PFSK-1 (cell line): Measurements from ENCODE around the gene ANO9. TPM values are rescaled to one million over a fixed set of nuclear protein-coding genes. Genes with fewer than 3 reads are reported as not detected.

Experiments
- FOXP2 ChIP-seq: optimal IDR thresholded peaks from 2 replicates; pipeline ENCODE3; 2011; ENCODE audit warnings: borderline replicate concordance, control low read depth, inconsistent platforms; ENCODE audit not compliant: insufficient read depth; ENCODE audit errors: extremely low read length, extremely low read depth
- POLR2AphosphoS5 ChIP-seq: IDR thresholded peaks from 2 replicates; pipeline ENCODE4 v1.6.1; 2012; ENCODE audit warnings: low read depth, mild to moderate bottlenecking, control low read depth, low read length, moderate library complexity
- SIN3A ChIP-seq: IDR thresholded peaks from 2 replicates; pipeline ENCODE4 v1.6.1; 2012; ENCODE audit warnings: mild to moderate bottlenecking, low read length, moderate library complexity, borderline replicate concordance; ENCODE audit not compliant: insufficient read depth
- TAF1 ChIP-seq: IDR thresholded peaks from 2 replicates; pipeline ENCODE4 v1.6.1; 2012; ENCODE audit warnings: low read length, control low read depth, borderline replicate concordance; ENCODE audit not compliant: insufficient read depth
- polyA plus RNA-seq: library from polyadenylated mRNA; unstranded; fragments of >200 nt; gene quantifications from one replicate; pipeline ENCODE4 v1.2.1, GENCODE V29; 2012; ENCODE audit warnings: low read depth, missing spikeins; ENCODE audit not compliant: insufficient read length
- TF ChIP-seq, protein P1 (sequence below), 2 experiments: IDR thresholded peaks; 2 replicates each; pipeline versions ENCODE4 v1.6.1 to v1.8.0; 2011 to 2012; ENCODE audit warnings: low read depth in 2 of 2, low read length in 2 of 2, control low read depth in 1 of 2, inconsistent platforms in 1 of 2, mild to moderate bottlenecking in 1 of 2, moderate library complexity in 1 of 2; ENCODE audit not compliant: insufficient read depth in 1 of 2

The ANO9 gene, protein sequence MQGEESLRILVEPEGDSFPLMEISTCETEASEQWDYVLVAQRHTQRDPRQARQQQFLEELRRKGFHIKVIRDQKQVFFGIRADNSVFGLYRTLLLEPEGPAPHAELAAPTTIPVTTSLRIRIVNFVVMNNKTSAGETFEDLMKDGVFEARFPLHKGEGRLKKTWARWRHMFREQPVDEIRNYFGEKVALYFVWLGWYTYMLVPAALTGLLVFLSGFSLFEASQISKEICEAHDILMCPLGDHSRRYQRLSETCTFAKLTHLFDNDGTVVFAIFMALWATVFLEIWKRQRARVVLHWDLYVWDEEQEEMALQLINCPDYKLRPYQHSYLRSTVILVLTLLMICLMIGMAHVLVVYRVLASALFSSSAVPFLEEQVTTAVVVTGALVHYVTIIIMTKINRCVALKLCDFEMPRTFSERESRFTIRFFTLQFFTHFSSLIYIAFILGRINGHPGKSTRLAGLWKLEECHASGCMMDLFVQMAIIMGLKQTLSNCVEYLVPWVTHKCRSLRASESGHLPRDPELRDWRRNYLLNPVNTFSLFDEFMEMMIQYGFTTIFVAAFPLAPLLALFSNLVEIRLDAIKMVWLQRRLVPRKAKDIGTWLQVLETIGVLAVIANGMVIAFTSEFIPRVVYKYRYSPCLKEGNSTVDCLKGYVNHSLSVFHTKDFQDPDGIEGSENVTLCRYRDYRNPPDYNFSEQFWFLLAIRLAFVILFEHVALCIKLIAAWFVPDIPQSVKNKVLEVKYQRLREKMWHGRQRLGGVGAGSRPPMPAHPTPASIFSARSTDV
- polyA plus RNA-seq = 0.39 TPM

DNA sequence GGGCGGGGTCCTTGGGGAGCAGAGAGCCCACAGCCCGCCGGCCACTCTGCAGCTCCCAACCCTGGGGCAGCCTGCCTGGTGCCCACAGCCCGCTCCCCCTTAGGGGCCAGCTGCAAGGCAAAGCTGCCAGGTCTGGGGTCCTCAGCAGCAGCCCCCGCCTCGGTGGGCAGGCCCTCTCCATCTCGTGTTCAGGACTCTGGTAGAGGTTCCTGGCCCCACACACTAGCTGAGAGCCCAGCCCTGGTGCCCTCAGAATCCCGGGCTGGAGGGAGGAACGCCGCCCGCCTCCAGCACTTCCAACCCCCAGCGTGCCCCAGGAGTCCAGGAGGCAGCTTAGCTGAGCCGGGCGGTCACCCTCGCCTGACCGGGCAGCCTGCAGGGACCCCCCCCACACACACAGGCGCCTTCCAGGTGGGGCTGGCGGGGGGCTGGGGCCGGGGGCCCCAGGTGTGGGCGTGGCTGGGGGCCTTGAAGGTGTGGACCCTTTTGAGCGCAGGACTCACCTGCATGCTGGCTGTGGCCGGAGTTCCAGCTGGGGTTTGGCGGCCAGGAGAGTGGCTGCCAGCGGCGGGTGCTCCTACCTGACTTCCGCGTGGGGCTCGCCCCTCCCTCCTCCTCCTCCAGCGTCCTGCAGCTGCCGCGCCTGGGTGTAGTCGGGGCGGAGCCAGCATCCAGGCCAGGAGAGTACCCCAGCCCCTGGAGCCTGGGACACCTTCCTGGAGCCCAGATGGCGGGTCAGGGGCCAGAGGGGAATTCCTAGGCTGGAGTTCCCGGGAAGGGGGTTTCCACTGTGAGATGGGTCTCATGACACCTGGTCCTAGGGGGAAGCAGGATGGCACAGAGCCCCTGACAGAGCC lies at the start of gene ANO9:
Gene ANO9 (minus strand): TSS at position 594 of the 857 bp plus-strand sequence. CDS start 85 bp downstream, at position 509.
- TF ChIP-seq FOXP2 (no peak), SIN3A (no peak), TAF1 (no peak), POLR2AphosphoS5 (no peak)
- TF ChIP-seq, protein P1, sequence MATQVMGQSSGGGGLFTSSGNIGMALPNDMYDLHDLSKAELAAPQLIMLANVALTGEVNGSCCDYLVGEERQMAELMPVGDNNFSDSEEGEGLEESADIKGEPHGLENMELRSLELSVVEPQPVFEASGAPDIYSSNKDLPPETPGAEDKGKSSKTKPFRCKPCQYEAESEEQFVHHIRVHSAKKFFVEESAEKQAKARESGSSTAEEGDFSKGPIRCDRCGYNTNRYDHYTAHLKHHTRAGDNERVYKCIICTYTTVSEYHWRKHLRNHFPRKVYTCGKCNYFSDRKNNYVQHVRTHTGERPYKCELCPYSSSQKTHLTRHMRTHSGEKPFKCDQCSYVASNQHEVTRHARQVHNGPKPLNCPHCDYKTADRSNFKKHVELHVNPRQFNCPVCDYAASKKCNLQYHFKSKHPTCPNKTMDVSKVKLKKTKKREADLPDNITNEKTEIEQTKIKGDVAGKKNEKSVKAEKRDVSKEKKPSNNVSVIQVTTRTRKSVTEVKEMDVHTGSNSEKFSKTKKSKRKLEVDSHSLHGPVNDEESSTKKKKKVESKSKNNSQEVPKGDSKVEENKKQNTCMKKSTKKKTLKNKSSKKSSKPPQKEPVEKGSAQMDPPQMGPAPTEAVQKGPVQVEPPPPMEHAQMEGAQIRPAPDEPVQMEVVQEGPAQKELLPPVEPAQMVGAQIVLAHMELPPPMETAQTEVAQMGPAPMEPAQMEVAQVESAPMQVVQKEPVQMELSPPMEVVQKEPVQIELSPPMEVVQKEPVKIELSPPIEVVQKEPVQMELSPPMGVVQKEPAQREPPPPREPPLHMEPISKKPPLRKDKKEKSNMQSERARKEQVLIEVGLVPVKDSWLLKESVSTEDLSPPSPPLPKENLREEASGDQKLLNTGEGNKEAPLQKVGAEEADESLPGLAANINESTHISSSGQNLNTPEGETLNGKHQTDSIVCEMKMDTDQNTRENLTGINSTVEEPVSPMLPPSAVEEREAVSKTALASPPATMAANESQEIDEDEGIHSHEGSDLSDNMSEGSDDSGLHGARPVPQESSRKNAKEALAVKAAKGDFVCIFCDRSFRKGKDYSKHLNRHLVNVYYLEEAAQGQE (IDR thresholded peaks at IDR 0.05; ENCODE audit: insufficient read depth in 1 of 2, low read depth in 2 of 2, low read length in 2 of 2) = no peak

DNA sequence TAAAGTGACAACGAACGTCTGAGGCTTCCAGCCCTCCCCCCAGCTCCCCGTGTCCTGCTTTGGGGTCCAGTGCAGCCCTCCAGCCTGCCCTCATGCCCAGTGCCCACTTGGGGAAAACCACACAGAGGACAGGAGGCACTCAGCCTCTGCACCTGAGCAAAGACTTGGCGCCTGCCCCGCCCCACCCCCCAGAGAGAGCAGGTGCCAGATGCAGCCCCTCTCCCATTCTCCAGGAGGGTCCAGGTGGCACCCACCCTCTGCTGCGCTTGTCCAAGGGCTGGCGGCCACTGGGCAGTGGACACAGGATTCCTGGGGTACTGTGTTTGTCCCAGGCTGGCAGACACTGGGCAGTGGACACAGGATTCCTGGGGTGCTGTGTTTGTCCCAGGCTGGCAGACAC lies 49.5 kb upstream of the ANO9 start:
- TF ChIP-seq POLR2AphosphoS5 = no peak
- TF ChIP-seq FOXP2 = no peak
- TF ChIP-seq TAF1 = no peak
- no peak for TF ChIP-seq SIN3A
- TF ChIP-seq, protein P1 (IDR thresholded peaks at IDR 0.05; ENCODE audit: insufficient read depth in 1 of 2, low read depth in 2 of 2, low read length in 2 of 2) = no peak

DNA sequence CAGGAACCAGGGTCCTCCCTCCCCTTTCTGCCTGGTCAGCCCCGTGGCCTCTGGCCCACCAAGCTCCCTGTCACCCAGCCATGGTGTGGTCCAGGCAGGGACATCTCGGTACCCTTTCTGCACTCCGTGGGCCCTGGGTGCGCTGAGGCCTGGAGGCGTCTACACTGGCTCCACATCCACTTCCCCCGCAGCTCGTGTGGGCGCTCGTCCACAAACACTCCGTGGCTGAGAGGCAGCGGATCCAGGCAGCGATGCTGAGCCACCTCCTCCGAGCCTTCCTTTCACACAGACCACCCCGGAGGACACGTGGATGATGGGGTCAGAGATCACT lies 49.1 kb upstream of the ANO9 start:
- TF ChIP-seq POLR2AphosphoS5 = no peak
- TF ChIP-seq FOXP2 = no peak
- TF ChIP-seq, protein P1 (IDR thresholded peaks at IDR 0.05; ENCODE audit: insufficient read depth in 1 of 2, low read depth in 2 of 2, low read length in 2 of 2) = no peak
- TF ChIP-seq TAF1 = no peak
- TF ChIP-seq SIN3A = no peak

DNA sequence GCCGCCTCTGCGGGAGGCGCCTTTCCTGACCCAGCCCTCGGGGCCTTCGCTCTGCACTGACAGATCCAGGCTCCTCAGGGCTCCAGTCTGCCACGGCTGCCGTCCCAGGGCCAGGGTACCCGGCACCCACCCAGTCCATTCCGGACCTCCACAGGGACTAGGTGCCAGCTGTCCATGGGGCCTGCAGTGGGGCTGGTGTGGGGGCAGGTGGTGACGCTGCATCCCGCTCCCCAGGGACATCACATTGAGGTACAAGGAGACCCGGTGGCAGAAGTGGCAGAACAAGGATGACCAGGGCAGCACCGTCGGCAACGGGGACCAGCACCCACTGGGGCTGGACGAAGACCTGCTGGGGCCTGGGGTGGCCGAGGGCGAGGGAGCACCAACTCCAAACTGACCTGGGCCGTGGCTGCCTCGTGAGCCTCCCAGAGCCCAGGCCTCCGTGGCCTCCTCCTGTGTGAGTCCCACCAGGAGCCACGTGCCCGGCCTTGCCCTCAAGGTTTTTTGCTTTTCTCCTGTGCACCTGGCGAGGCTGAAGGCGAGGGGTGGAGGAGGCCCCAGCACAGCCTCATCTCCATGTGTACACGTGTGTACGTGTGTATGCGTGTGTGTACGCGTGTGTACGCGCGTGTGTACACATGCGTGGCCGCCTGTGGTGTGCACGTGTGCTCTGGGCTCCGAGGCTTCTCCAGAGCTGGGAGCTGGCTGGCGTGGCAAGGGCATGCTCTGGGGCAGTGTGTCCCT lies 48.5 kb upstream of the ANO9 start:
- TF ChIP-seq POLR2AphosphoS5 = no peak
- TF ChIP-seq, protein P1 (IDR thresholded peaks at IDR 0.05; ENCODE audit: insufficient read depth in 1 of 2, low read depth in 2 of 2, low read length in 2 of 2) = no peak
- no peak for TF ChIP-seq TAF1
